Eye (tissue), 1 donor: ENCODE data around the gene TM6SF1.
"Not testable (repeated sequence)": the region's sequence is repeated elsewhere in the genome, so short reads cannot be mapped to it uniquely, and the experiment has no call there.

ENCODE experiments used
- DNase-seq: peaks from one replicate; pipeline ENCODE4 v3.0.0-alpha.2; 2015

Gene TM6SF1

DNA sequence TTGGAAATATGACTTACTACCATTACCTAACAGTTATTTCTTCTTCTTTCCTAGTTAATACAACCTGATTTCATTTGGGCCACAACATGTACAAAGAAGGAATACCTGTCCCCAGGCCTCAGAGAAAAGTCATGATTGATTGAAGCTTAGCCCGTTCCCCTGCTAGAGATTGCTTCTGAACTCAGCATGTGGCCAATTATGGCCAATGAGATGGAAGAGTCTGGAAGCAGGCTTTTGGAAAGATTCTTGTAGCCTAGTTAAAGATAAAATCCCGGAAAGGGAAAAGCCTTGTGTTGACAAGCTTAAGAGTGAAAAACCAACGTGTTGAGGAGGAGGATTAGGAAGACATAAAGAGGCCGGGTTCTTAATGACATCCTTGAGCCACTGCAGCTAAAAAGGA, 17.0 kb upstream of the TM6SF1 start:
- no peak for DNase-seq

- DNase-seq: not testable (repeated sequence)
Observed at GRCh38 chr15:83091965-83092308, 15.5 kb upstream of the TM6SF1 start.

DNA sequence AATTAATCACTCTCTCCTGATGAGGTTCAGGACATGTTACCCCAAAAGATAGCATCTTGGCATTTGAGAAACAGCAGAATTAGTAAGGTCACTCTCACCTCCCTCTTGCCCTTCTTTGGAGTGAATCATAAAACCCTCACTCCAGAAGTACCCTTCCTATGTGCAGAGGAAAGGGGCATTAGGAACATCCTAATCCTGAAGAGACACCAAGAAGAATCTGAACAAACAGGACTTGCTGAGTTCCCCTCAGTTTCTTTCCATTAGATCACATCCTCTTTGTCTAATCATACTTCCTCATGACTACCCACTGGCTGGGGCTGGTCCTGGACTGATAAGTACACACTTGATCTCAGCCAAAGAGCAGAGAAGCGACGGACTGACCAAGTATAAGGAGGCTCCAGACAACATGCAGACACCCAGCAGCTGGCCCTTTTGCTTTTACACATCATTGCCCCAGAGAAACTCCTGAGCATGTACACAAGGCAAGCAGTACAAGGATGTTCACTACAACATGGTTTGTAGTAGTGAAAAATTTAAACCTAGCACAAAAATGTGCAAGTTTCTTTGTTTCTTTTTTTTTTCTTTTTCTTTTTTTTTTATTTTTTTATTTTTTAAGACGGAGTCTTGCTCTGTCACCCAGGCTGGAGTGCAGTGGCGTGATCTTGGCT, 15.0 kb upstream of the TM6SF1 start:
- no peak for DNase-seq

GRCh38 chr15:83094583-83094982, 12.9 kb upstream of the TM6SF1 start:
- DNase-seq: no peak

GRCh38 chr15:83098079-83098478, 9.4 kb upstream of the TM6SF1 start:
- no peak for DNase-seq

- no peak for DNase-seq
Observed at GRCh38 chr15:83099290-83099689, 8.2 kb upstream of the TM6SF1 start.

DNA sequence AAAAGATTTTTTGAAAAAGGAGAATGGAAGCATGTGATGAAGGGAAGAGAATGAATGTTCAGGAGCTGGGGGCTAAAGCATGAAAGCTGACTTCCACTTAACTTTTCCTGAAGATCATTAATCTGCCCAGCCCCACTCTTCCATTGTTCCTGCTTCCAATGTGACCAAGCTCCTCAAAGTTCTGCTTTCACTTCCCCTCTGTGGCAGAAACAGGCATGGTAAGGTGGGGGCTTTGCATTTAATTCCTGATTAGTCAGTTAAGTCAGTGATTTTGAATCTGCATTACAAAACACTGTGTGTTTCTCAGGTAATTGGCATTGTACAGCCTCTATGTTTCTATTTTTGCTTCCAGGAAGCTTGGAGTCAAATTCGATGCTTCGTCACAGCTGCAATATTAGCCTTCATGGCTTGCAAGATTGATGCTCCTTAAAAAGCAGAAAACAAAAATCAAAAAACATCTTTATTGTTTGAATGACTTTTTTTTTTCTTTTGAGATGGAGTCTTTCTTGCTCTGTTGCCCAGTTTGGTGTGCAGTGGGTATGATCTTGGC, 7.3 kb upstream of the TM6SF1 start:
- no peak for DNase-seq

- DNase-seq: no peak
Observed at GRCh38 chr15:83102346-83102745, 5.1 kb upstream of the TM6SF1 start.

DNA sequence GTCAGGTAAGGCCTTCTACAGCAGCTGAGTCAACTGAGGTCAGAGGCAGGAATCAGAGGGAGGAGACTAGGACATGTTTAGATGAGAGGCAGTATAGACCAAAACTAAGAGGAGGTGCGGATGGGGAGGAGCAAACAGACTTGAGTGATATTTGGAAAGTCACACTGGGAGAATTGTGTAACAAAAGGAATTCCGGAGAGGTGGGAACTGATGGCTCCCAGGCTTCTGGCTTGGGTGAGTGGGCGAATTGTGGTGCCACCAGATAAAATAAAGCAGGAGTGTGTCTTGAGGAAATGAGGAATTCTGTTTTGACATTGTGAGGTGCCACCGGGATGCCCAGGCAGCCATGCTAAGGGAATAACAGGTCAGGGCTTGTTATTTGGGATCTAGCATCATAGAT, 3.3 kb upstream of the TM6SF1 start:
- DNase-seq: no peak

DNA sequence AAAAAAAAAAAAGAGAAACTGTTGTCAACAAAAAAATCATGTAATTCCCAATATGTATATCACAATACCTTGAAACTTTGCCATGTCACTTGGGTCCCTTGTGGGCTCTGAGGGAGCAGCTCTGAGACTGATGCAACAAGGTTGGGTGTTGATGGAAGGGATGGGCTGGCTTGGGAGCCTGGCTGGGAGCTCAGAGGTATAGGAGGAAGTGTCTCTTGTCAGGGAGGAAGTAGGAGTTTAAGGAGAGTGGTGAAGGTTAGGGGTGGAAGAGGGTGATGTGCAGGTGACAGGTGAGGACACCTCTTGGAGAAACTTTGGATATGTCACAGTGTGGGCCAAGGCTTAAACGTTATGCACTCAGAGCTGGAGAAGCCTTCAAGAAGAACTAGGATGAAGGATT, 2.0 kb upstream of the TM6SF1 start:
- no peak for DNase-seq

DNA sequence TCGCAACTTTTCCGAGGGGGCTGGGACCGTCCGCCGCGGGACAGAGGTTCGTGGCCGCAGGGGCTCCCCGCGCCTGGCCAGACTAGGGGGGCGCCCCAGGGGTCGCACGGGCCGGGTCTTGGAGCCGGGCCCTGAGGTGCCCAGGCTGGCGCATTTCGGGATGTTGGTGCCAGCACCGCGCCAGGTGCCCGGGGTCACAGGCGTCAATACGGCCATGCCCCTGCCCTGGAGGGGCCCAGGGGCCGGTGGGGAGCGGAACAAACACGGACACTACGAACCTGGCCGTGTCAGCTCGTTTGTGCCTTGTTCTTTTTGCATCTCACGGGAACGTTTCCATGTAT, 366 bp downstream of the TM6SF1 start:
- DNase-seq: no peak

DNA sequence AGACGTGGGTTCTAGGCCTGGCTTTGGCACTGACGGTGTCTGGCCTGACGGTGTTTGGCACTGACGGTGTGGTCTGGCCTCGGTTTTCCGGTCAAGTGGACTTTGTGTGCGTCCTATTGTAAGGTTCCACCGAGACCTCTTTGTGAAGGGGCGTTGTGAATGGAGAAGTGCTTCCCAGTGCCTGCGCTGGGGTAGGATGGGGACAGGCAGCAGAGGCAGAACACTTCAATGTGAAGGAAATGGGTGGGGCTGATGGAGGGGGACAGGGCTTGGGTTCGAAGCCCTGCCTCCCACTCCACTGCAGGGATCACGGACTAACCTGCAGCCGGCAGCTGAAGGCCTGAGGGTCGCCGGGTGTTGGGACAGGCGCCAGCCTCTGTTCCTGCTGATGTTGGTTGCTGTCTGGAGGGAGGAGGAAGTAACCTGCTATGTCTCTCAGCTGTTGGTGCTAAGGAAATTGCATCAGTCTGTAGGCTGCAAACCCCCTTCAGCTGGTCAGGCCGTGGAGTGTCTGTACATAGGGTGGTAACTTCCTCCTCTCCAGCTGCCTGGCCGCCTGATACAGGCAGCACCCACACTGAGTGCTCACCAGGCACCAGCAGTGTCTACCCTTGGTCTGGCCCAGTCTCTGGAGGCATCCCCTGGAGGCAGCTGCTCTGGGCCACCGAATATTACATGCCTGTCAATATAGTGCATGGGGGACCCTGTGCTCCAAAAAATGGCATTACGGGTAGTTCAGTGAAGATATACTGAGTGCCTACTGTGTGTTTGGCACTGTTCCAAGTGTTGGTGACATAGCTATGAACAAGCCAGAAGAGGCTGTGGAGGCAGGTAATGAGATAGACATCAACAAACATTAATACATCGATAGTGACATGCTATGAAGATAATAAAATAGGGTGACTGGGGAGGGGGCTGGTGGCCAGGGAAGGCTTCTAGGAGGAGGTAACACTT, 1.1 kb downstream of the TM6SF1 start:
- no peak for DNase-seq

- no peak for DNase-seq
Observed at GRCh38 chr15:83109532-83109931, 2.1 kb downstream of the TM6SF1 start.

GRCh38 chr15:83110381-83110780, 2.9 kb downstream of the TM6SF1 start:
- no peak for DNase-seq

DNA sequence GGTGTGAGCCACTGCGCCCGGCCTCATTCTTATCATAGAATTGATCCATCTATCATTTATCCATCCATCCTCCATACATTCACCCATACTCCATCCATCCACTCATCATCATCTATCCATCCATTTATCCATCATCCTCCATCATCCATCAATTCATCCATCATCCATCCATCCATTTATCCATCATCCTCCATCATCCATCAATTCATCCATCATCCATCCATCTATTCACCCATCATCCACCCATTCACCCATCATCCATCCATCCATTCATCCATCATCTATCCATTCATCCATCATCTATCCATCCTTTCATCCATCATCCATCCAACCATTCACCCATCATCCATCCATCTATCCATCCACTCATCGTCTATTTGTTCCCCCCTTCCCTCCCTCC, 3.7 kb downstream of the TM6SF1 start:
- DNase-seq: no peak

DNA sequence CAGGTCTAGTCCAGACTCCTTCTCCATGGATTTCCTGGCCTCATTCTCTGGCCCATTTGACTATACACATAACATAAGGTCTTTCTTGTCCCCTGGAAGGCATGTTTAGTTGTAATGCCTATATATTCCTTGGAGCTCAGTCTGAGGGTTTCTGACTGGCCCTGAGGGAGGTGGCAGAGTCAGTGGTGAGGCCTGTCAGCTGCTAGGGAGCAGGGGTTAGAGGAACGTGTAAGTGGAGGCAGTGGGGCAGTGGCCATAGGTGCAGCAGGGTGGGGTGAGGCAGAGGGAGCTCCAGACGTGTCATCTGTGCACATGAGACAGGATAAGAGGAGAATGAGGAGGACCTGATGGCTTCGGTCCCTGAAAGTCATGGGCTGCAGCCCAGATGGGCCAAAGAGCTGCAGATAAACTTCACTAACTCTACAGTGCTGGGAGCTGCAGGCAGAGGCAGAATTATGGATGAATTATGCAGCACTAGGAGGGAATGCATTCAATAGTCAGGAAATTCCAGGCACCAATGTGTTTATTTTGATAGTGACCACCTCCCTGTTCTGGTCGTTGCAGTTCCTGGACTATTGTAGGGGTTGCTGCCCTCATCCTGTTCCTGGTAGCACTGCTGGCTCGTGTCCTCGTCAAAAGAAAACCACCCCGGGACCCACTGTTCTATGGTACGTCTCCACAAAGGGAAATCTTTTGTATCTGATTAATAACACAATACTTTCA, 4.9 kb downstream of the TM6SF1 start:
- no peak for DNase-seq

- no peak for DNase-seq
Observed at GRCh38 chr15:83112956-83113299, 5.5 kb downstream of the TM6SF1 start.

DNA sequence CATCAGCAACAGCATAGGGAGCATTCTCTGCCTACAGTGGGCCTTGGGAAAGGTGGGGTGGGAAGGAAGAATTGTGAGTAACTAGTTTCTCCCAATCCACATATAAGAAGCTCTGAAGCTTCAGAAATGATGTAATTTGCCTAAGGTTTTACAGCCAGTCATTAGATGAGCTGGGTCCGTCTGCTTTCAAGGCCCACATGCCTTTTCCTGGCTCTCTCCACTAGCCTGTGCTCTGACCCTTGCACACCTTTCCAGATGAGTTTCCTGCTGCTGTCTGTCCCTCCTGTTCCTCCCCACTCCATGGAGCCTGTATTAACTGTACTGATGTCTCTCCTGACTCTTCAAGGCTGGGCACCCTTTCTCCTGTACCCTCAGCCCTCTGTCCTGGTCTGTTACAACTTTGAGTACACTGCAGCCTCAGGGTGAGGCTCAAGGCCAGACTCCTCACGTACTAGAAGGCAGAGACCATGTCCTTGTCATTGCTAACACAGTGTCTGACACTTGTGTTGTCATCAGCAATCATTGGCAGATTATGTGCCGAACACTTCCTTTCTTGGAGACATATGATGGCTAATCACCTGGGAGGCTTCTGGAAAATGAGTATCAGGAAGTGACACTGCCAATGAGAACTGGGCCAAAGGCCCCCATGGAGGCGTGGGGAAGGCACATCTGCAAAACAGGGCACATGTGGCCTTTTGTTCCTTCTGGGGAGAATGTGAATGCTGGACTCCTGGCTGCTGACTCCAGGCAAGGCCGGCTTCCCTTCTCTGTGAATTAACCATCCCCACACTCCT, 6.6 kb downstream of the TM6SF1 start:
- DNase-seq: no peak

DNA sequence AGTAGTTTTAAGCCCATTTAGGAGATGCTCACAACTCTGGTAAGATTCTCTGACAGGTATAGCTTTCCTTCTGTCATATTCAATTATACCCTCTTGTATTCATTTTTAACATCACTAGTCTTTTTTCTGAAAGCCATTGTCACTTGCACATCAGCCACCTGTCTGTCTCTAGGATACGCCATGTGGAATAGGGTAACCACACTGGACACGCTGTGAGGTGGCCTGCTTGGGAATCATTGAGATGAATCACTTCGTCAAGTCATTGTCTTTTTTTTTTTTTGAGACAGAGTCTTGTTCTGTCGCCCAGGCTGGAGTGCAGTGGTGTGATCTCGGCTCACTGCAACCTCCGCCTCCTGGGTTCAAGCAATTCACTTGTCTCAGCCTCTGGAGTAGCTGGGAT, 7.4 kb downstream of the TM6SF1 start:
- DNase-seq: no peak

GRCh38 chr15:83115410-83115809, 8.0 kb downstream of the TM6SF1 start:
- DNase-seq: no peak

DNA sequence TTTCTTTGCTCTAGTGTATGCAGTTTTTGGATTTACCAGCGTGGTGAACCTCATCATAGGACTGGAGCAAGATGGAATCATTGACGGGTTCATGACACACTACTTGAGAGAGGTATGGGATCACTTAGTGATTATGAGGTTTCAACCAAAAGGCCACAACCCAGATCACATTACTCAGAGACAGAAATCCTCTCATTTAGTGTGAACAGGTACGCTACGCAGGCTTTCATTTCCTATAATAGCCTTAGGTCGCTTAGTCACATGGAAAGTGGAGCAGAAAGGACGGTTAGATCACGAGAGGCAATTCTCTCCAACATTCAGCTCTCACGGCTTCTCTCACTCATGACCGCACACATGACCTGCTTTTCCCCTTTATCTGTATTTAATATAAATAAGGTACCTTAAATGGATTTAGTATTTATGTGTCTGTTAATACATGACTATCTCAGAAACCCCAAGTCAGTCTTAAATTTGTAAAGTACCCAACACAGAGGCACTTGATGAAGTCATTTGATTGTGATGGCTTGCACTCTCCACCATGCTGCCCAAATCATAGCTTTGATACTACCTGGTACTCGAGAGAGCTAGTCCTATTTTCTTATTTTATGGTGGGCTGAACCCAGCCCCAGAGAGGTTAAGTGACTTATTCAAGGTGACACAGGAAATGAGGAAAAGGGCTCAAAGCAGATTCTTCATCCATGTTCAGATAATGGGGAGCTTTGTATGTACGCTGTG, 8.6 kb downstream of the TM6SF1 start:
- DNase-seq: no peak

GRCh38 chr15:83118291-83118827, 10.9 kb downstream of the TM6SF1 start:
- peak; percentile 85 for DNase-seq
